OCI-LY7 (cell line): ENCODE measurements around the gene PRLH. TPM values are rescaled to one million over a fixed set of nuclear protein-coding genes. Genes with fewer than 3 reads are reported as not detected.

ENCODE experiments used
- BruUV-seq: library from RNA; stranded (reverse); fragments of 400-500 nt; replicated peaks from 2 replicates; lab custom pipeline; 2021; lab: Mats Ljungman, UMichigan
- CTCF ChIA-PET: fragments of 300-600 bp; sonication (Branson Sonifier 250); formaldehyde crosslinking; loops from one replicate; lab custom pipeline; 2022; ENCODE audit warnings: antibody characterized with exemption; ENCODE audit not compliant: unreplicated experiment; lab: Charles Lee
- POLR2A ChIA-PET: fragments of 300-600 bp; sonication (Branson Sonifier 250); formaldehyde crosslinking; loops from one replicate; lab custom pipeline; 2022; ENCODE audit warnings: antibody characterized with exemption; lab: Charles Lee
- DNase-seq: peaks from one replicate; pipeline ENCODE4 v3.0.0-alpha.2; 2015; ENCODE audit warnings: low spot score
- H2AFZ ChIP-seq: fragments of 200-600 bp; sonication (generic), shearing (Covaris generic); 2 replicates; pipeline ENCODE4 v1.6.1; 2014; ENCODE audit warnings: mild to moderate bottlenecking, antibody characterized with exemption, low read length, moderate library complexity
- H3K27ac ChIP-seq: fragments of 200-600 bp; sonication (generic); 2 replicates; pipeline ENCODE4 v1.5.1; 2014; ENCODE audit warnings: mixed run types, low read depth, mild to moderate bottlenecking, moderate library complexity, low read length, inconsistent platforms; ENCODE audit not compliant: poor library complexity, severe bottlenecking
- H3K36me3 ChIP-seq: fragments of 200-600 bp; sonication (generic); 2 replicates; pipeline ENCODE4 v1.6.1; 2014; ENCODE audit warnings: mild to moderate bottlenecking, antibody characterized with exemption, low read length, moderate library complexity, mixed read lengths; ENCODE audit not compliant: insufficient read depth
- H3K4me1 ChIP-seq: fragments of 200-600 bp; sonication (generic); 2 replicates; pipeline ENCODE4 v1.5.1; 2014; ENCODE audit warnings: mild to moderate bottlenecking, low read length; ENCODE audit not compliant: insufficient read depth, poor library complexity, severe bottlenecking
- H3K4me2 ChIP-seq: fragments of 200-600 bp; sonication (generic); 2 replicates; pipeline ENCODE4 v1.6.1; 2014; ENCODE audit warnings: mild to moderate bottlenecking, low read length
- H3K4me3 ChIP-seq: fragments of 200-600 bp; sonication (generic); 2 replicates; pipeline ENCODE4 v1.5.1; 2014; ENCODE audit warnings: mild to moderate bottlenecking, low read depth, low read length; ENCODE audit not compliant: poor library complexity, severe bottlenecking
- H3K79me2 ChIP-seq: fragments of 200-600 bp; sonication (generic); 2 replicates; pipeline ENCODE4 v1.6.1; 2016; ENCODE audit warnings: low read depth, mild to moderate bottlenecking, low read length, moderate library complexity, mixed read lengths; ENCODE audit not compliant: insufficient read depth
- H3K9me2 ChIP-seq: fragments of 200-600 bp; sonication (generic); 2 replicates; pipeline ENCODE4 v1.6.1; 2016; ENCODE audit warnings: mild to moderate bottlenecking, low read length, mixed read lengths; ENCODE audit not compliant: insufficient read depth
- H3K9me3 ChIP-seq: fragments of 200-600 bp; sonication (generic); 2 replicates; pipeline ENCODE4 v1.6.1; 2014; ENCODE audit warnings: mild to moderate bottlenecking, mixed run types, low read length, mixed read lengths
- H4K20me1 ChIP-seq: fragments of 200-600 bp; sonication (generic); 2 replicates; pipeline ENCODE4 v1.6.1; 2014; ENCODE audit warnings: mild to moderate bottlenecking, antibody characterized with exemption, low read length, moderate library complexity, mixed read lengths; ENCODE audit not compliant: insufficient read depth
- CTCF ChIP-seq: fragments of 200-600 bp; sonication (generic); conservative IDR thresholded peaks from 2 replicates; pipeline ENCODE4 v1.5.1; 2014; ENCODE audit warnings: mild to moderate bottlenecking, antibody characterized with exemption, low read length, moderate library complexity, mixed read lengths
- EZH2phosphoT487 ChIP-seq: fragments of 200-600 bp; sonication (generic); IDR thresholded peaks from 2 replicates; pipeline ENCODE4 v1.6.1; 2018; ENCODE audit warnings: low read depth, borderline replicate concordance, mild to moderate bottlenecking, mixed run types, antibody characterized with exemption, low read length, moderate library complexity, mixed read lengths
- intact Hi-C: fragments of 100-400 bp; cut with micrococcal nuclease; formaldehyde crosslinking; loops from one replicate; pipeline ENCODE4 v1.10.0; 2022; ENCODE audit not compliant: unreplicated experiment
- total RNA-seq, 2 experiments: library from RNA; depleted of rRNA in 1 of 2; stranded (reverse); fragments of >200 nt in 1 of 2; shearing (Covaris generic) in 1 of 2; gene quantifications; 2 replicates each; pipeline ENCODE4 v1.2.3, GENCODE V29; 2014 to 2022

The PRLH gene
- total RNA-seq, 2 experiments from 2014 or later = not detected

- Histone ChIP-seq H3K4me1 (peaks cover 25% of the 10 kb centered on the region), H3K79me2 (no peaks in the 10 kb centered on the region), H3K9me3 (no peaks in the 10 kb centered on the region), H3K36me3 (no peaks in the 10 kb centered on the region), H3K4me2 (no peak overlapping the region), H3K27ac (no peak overlapping the region), H2AFZ (no peak overlapping the region), H3K9me2 (no peaks in the 10 kb centered on the region), H3K4me3 (no peak overlapping the region), H4K20me1 (no peaks in the 10 kb centered on the region)
- ChIA-PET CTCF (no interaction called here), POLR2A (interaction anchor here (0.6 kb wide), 2 partner anchors 232 to 472 kb away, joined by 3 to 5 read pairs; no protein-coding TSS in a partner anchor)
- peak; percentile 15 for DNase-seq
- BruUV-seq = no TSS peak
- intact Hi-C loops = no loop called here
- no peak for TF ChIP-seq CTCF
- TF ChIP-seq EZH2phosphoT487 = no peak
Observed at GRCh38 chr2:237533668-237534161, 32.7 kb upstream of the PRLH start.

GRCh38 chr2:237534380-237534779, 32.0 kb upstream of the PRLH start:
- H3K79me2 ChIP-seq = no peaks in the 10 kb centered on the region
- H3K4me1 ChIP-seq = peaks cover 18% of the 10 kb centered on the region
- CTCF ChIA-PET = no interaction called here
- TF ChIP-seq CTCF = no peak
- TF ChIP-seq EZH2phosphoT487 = no peak
- no peaks in the 10 kb centered on the region for H3K9me3 ChIP-seq
- H3K36me3 ChIP-seq = no peaks in the 10 kb centered on the region
- no TSS peak for BruUV-seq
- no peak for DNase-seq
- no peaks in the 10 kb centered on the region for H4K20me1 ChIP-seq
- no peak overlapping the region for H2AFZ ChIP-seq
- H3K4me2 ChIP-seq = no peak overlapping the region
- no peak overlapping the region for H3K27ac ChIP-seq
- POLR2A ChIA-PET = interaction anchor here (0.6 kb wide), 1 partner anchor 231 kb away, joined by 5 read pairs; no protein-coding TSS in a partner anchor
- no peak overlapping the region for H3K4me3 ChIP-seq
- H3K9me2 ChIP-seq = no peaks in the 10 kb centered on the region
- intact Hi-C loops = no loop called here

- BruUV-seq = no TSS peak
- intact Hi-C loops = no loop called here
- peaks cover 7% of the 10 kb centered on the region for H3K4me1 ChIP-seq
- no peaks in the 10 kb centered on the region for H4K20me1 ChIP-seq
- H3K9me2 ChIP-seq = no peaks in the 10 kb centered on the region
- no peak overlapping the region for H3K27ac ChIP-seq
- H3K79me2 ChIP-seq = no peaks in the 10 kb centered on the region
- no peak for TF ChIP-seq CTCF
- TF ChIP-seq EZH2phosphoT487 = no peak
- no peak overlapping the region for H3K4me3 ChIP-seq
- H3K9me3 ChIP-seq = no peaks in the 10 kb centered on the region
- ChIA-PET CTCF (no interaction called here), POLR2A (interaction anchor here (0.5 kb wide), 1 partner anchor 23 kb away, joined by 3 read pairs; no protein-coding TSS in a partner anchor)
- no peak overlapping the region for H3K4me2 ChIP-seq
- no peak overlapping the region for H2AFZ ChIP-seq
- H3K36me3 ChIP-seq = no peaks in the 10 kb centered on the region
- DNase-seq = no peak
Observed at GRCh38 chr2:237535385-237536082, 30.8 kb upstream of the PRLH start.
